H1 (cell line): ENCODE measurements around the gene ZMYND10. TPM values are rescaled to one million over a fixed set of nuclear protein-coding genes. Genes with fewer than 3 reads are reported as not detected.

Experiments
- CTCF ChIA-PET: fragments of 300-600 bp; sonication (Branson Sonifier 250); formaldehyde crosslinking; loops from one replicate; lab custom pipeline; 2021; ENCODE audit not compliant: partially characterized antibody; lab: Charles Lee
- POLR2A ChIA-PET: fragments of 300-600 bp; sonication (Branson Sonifier 250); formaldehyde crosslinking; loops from one replicate; lab custom pipeline; 2021; ENCODE audit warnings: inconsistent platforms; ENCODE audit not compliant: partially characterized antibody; lab: Charles Lee
- DNase-seq, 2 experiments: peaks; one replicate each; pipeline versions ENCODE4 v3.0.0 to v3.0.0-alpha.2; 2010 to 2022; ENCODE audit warnings: low spot score in 2 of 2, low read depth in 1 of 2, mixed read lengths in 1 of 2
- FAIRE-seq: peaks from 2 replicates; lab custom pipeline; 2011; peaks lifted over from hg19 to GRCh38; lab: Jason Lieb, UNC
- H2AFZ ChIP-seq: 2 replicates; pipeline ENCODE4 v1.8.1; 2012; ENCODE audit warnings: low read length, inconsistent platforms
- H2AK5ac ChIP-seq: 2 replicates; pipeline ENCODE4 v1.6.1; 2013; ENCODE audit warnings: low read depth, low read length
- H2BK120ac ChIP-seq: replicated peaks from 2 replicates; pipeline ENCODE3; 2013; ENCODE audit warnings: low read depth, low read length, inconsistent platforms
- H2BK12ac ChIP-seq: 2 replicates; pipeline ENCODE4 v1.6.1; 2013; ENCODE audit warnings: low read depth, low read length
- H2BK15ac ChIP-seq: 2 replicates; pipeline ENCODE4 v1.6.1; 2013; ENCODE audit warnings: low read length
- H2BK20ac ChIP-seq: 2 replicates; pipeline ENCODE4 v1.6.1; 2013; ENCODE audit warnings: low read length
- H2BK5ac ChIP-seq: 2 replicates; pipeline ENCODE4 v1.6.1; 2013; ENCODE audit warnings: low read depth, low read length
- H3K14ac ChIP-seq: 2 replicates; pipeline ENCODE4 v1.6.1; 2013; ENCODE audit warnings: inconsistent platforms; ENCODE audit not compliant: insufficient read length
- H3K18ac ChIP-seq: 2 replicates; pipeline ENCODE4 v1.6.1; 2013; ENCODE audit warnings: low read length; ENCODE audit errors: extremely low read depth
- H3K23ac ChIP-seq: 2 replicates; pipeline ENCODE4 v1.6.1; 2013; ENCODE audit warnings: inconsistent platforms; ENCODE audit not compliant: insufficient read length
- H3K23me2 ChIP-seq: 2 replicates; pipeline ENCODE4 v1.6.1; 2013; ENCODE audit warnings: low read depth, low read length
- H3K27ac ChIP-seq: 2 replicates; pipeline ENCODE4 v1.6.1; 2011; ENCODE audit warnings: low read depth, low read length, inconsistent platforms
- H3K27me3 ChIP-seq, 4 experiments: replicated peaks in 1 of 4; 1 replicate in 1 of 4; 2 replicates in 3 of 4; pipeline versions ENCODE4 v1.6.1 to v1.8.1; 2011 to 2013; ENCODE audit warnings: low read length in 3 of 4, mild to moderate bottlenecking in 3 of 4, inconsistent platforms in 2 of 4, mixed read lengths in 2 of 4, moderate library complexity in 1 of 4; ENCODE audit not compliant: control insufficient read depth in 3 of 4, insufficient read depth in 3 of 4; ENCODE audit errors: extremely low read depth in 1 of 4
- H3K36me3 ChIP-seq, 4 experiments: 2 replicates each; pipeline versions ENCODE4 v1.6.1 to v1.8.1; 2011 to 2013; ENCODE audit warnings: mild to moderate bottlenecking in 4 of 4, low read length in 3 of 4, moderate library complexity in 2 of 4, control low read depth in 1 of 4, inconsistent platforms in 1 of 4; ENCODE audit not compliant: insufficient read depth in 4 of 4, control insufficient read depth in 2 of 4
- H3K4ac ChIP-seq: replicated peaks from 2 replicates; pipeline ENCODE3; 2013; ENCODE audit warnings: low read length, low read depth, mixed read lengths, inconsistent platforms; ENCODE audit not compliant: insufficient read length
- H3K4me1 ChIP-seq, 4 experiments: replicated peaks in 1 of 4; 1 replicate in 1 of 4; 2 replicates in 3 of 4; pipeline versions ENCODE4 v1.6.1 to v1.8.1; 2011 to 2013; ENCODE audit warnings: low read length in 3 of 4, inconsistent platforms in 2 of 4, mixed read lengths in 1 of 4; ENCODE audit not compliant: insufficient read depth in 4 of 4, control insufficient read depth in 3 of 4
- H3K4me2 ChIP-seq, 2 experiments: 2 replicates each; pipeline versions ENCODE4 v1.6.1 to v1.8.1; 2011 to 2013; ENCODE audit warnings: low read depth in 2 of 2, low read length in 2 of 2, control low read depth in 1 of 2, inconsistent platforms in 1 of 2, mild to moderate bottlenecking in 1 of 2; ENCODE audit not compliant: insufficient read depth in 1 of 2
- H3K4me3 ChIP-seq, 4 experiments: fragments of 200-600, 300-600 bp in 1 of 4; sonication (generic), shearing (Covaris generic), sonication (Bioruptor Twin) in 1 of 4; 2 replicates each; pipeline versions ENCODE4 v1.5.1 to v1.8.1; 2011 to 2016; ENCODE audit warnings: low read length in 4 of 4, low read depth in 3 of 4, control low read depth in 2 of 4, inconsistent platforms in 2 of 4, mild to moderate bottlenecking in 2 of 4, mixed read lengths in 1 of 4, moderate library complexity in 1 of 4; ENCODE audit not compliant: insufficient read depth in 2 of 4; ENCODE audit errors: extremely low read depth in 1 of 4
- H3K56ac ChIP-seq: replicated peaks from 2 replicates; pipeline ENCODE3; 2013; ENCODE audit warnings: low read depth, mild to moderate bottlenecking, mixed read lengths, low read length, inconsistent platforms; ENCODE audit not compliant: insufficient read length
- H3K79me1 ChIP-seq: 2 replicates; pipeline ENCODE4 v1.6.1; 2013; ENCODE audit warnings: low read depth, low read length, control low read depth
- H3K79me2 ChIP-seq, 2 experiments: 2 replicates each; pipeline versions ENCODE4 v1.6.1 to v1.8.1; 2012 to 2013; ENCODE audit warnings: low read length in 2 of 2, mild to moderate bottlenecking in 2 of 2, inconsistent platforms in 1 of 2; ENCODE audit not compliant: insufficient read depth in 2 of 2, control insufficient read depth in 1 of 2
- H3K9ac ChIP-seq, 4 experiments: replicated peaks in 1 of 4; 1 replicate in 1 of 4; 2 replicates in 3 of 4; pipeline versions ENCODE4 v1.6.1 to v1.8.1; 2011 to 2013; ENCODE audit warnings: low read depth in 3 of 4, low read length in 3 of 4, control low read depth in 2 of 4, mild to moderate bottlenecking in 2 of 4, moderate library complexity in 2 of 4, inconsistent platforms in 1 of 4; ENCODE audit errors: extremely low read depth in 1 of 4
- H3K9me3 ChIP-seq, 2 experiments: 2 replicates each; pipeline versions ENCODE4 v1.6.1 to v1.8.1; 2012 to 2013; ENCODE audit warnings: mild to moderate bottlenecking in 2 of 2, moderate library complexity in 2 of 2, control low read depth in 1 of 2, inconsistent platforms in 1 of 2, low read depth in 1 of 2, low read length in 1 of 2, mixed read lengths in 1 of 2; ENCODE audit not compliant: insufficient read depth in 2 of 2
- H4K20me1 ChIP-seq, 2 experiments: replicated peaks in 1 of 2; 2 replicates each; pipeline versions ENCODE3 to v1.8.1; 2011 to 2013; ENCODE audit warnings: inconsistent platforms in 2 of 2, low read length in 2 of 2, mild to moderate bottlenecking in 1 of 2; ENCODE audit not compliant: insufficient read depth in 2 of 2, control insufficient read depth in 1 of 2
- H4K5ac ChIP-seq: 2 replicates; pipeline ENCODE4 v1.6.1; 2013; ENCODE audit warnings: low read length, low read depth, mixed read lengths, inconsistent platforms; ENCODE audit not compliant: insufficient read length
- H4K8ac ChIP-seq: 2 replicates; pipeline ENCODE4 v1.8.0; 2013; ENCODE audit warnings: mild to moderate bottlenecking, moderate library complexity, low read length, inconsistent platforms; ENCODE audit not compliant: insufficient read depth; ENCODE audit errors: extremely low read depth
- H4K91ac ChIP-seq: replicated peaks from 2 replicates; pipeline ENCODE3; 2013; ENCODE audit warnings: low read length, mixed read lengths, inconsistent platforms; ENCODE audit not compliant: insufficient read length
- ATF2 ChIP-seq: IDR thresholded peaks from 2 replicates; pipeline ENCODE4 v1.6.1; 2012; ENCODE audit warnings: low read length, inconsistent platforms
- CBX5 ChIP-seq: fragments of 300-800, 300-1000 bp; sonication (generic); IDR thresholded peaks from 2 replicates; pipeline ENCODE4 v1.7.1; 2016; ENCODE audit warnings: antibody characterized with exemption, low read length, low read depth
- EP300 ChIP-seq, 2 experiments: IDR thresholded peaks; 1 replicate in 1 of 2; 2 replicates in 1 of 2; pipeline ENCODE4 v1.6.1; 2011 to 2012; ENCODE audit warnings: low read depth in 2 of 2, low read length in 2 of 2, mild to moderate bottlenecking in 2 of 2, borderline replicate concordance in 1 of 2, inconsistent platforms in 1 of 2, moderate library complexity in 1 of 2
- POU5F1 ChIP-seq: IDR thresholded peaks from 2 replicates; pipeline ENCODE4 v1.6.1; 2011; ENCODE audit warnings: low read depth, mild to moderate bottlenecking, low read length, moderate library complexity
- RAD21 ChIP-seq, 2 experiments: IDR thresholded peaks in 1 of 2; conservative IDR thresholded peaks in 1 of 2; 2 replicates each; pipeline ENCODE4 v1.6.1; 2011; ENCODE audit warnings: low read depth in 2 of 2, low read length in 2 of 2, improper control_type of control experiment in 1 of 2, inconsistent platforms in 1 of 2, mild to moderate bottlenecking in 1 of 2, moderate library complexity in 1 of 2
- SIX5 ChIP-seq: IDR thresholded peaks from 2 replicates; pipeline ENCODE4 v1.6.1; 2011; ENCODE audit warnings: mild to moderate bottlenecking, low read depth, low read length
- WGBS, 2 experiments: shearing (Covaris generic) in 1 of 2; methylation state at CpG; one replicate each; pipeline versions ENCODE4 v1.1.6 to v1.1.7; 2013 to 2015; ENCODE audit warnings: low lambda C conversion rate in 2 of 2, mixed read lengths in 2 of 2, inconsistent platforms in 1 of 2, low coverage in 1 of 2, missing lambda C conversion rate in 1 of 2; ENCODE audit not compliant: insufficient replicate concordance in 2 of 2, insufficient coverage in 1 of 2, insufficient read length in 1 of 2; ENCODE audit errors: extremely low coverage in 1 of 2, missing lambda C conversion rate in 1 of 2; 5-methylcytosine and 5-hydroxymethylcytosine counted together
- polyA plus RNA-seq, 7 experiments: library from polyadenylated mRNA; depleted of rRNA in 3 of 7; stranded (reverse) in 5 of 7; unstranded in 2 of 7; fragments of >200 nt in 5 of 7; fragments of 200-250 nt in 2 of 7; gene quantifications; 1 replicate in 5 of 7; 2 replicates in 1 of 7; 4 replicates in 1 of 7; pipeline versions ENCODE4 v1.2.1 to v1.2.3, GENCODE V29; 2011 to 2013; ENCODE audit warnings: missing spikeins in 2 of 7, mixed read lengths in 2 of 7
- total RNA-seq: library from RNA; stranded (reverse); fragmentation: NEBNext Ultra II Directional; extraction: Animal tissue kit (Norgen Biotek cat#: 25700); gene quantifications from 2 replicates; pipeline ENCODE4 v1.2.1, GENCODE V29; 2021
- TF ChIP-seq, protein P1 (sequence below): IDR thresholded peaks from 2 replicates; pipeline ENCODE4 v1.6.1; 2012; ENCODE audit warnings: inconsistent platforms

The ZMYND10 gene
- total and polyA plus RNA-seq, 2 of the 8 experiments (the other 6 are each of a cell fraction or from before 2014, with no cell fraction given) = 0.56 to 0.79 TPM

DNA sequence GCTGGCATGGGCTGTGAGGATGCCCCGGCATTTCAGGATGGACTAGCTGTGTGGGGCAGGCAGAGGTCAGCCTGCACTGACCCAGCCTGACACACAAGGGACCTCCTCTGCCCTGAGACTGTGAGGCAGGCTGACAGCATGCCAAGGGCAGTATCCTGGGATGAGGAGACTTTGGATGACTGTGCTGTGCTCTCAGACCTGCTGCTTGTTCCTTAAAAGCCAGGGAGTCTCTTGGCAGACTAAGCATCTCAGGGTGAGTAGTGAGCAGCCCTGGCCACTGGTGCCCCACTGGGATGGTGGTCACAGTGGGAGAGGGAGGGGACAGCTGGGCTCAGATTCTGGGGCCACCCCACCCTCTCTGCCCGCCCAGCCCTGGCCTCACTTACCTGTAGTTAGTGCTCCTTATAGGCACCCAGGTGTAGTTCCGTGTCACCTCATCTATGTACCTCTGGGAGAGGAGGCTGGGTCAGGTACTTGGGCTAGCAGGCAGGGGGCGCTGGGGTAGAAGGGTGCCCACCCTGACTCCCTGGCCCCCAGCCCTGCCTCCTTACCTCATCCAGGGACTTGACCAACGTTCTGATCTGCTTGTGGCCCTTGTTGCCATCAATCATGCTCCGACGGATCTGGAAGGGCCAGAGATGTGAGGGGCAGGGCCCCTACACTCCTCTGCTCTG lies 29.9 kb upstream of the ZMYND10 start:
- 0 out of 2 replicates have a peak, but pooled peaks cover 2% of the 10 kb centered on the region for H3K23me2 ChIP-seq
- peak overlapping the region; percentile 91 for H4K91ac ChIP-seq
- no peaks in the 10 kb centered on the region for H3K36me3 ChIP-seq
- 0 out of 2 replicates have a peak overlapping the region, but pooled peaks have one; percentile 16 for H2BK5ac ChIP-seq
- POLR2A ChIA-PET = interaction anchor here (0.7 to 1.4 kb wide), 5 partner anchors 10 to 111 kb away, joined by 3 to 5 read pairs (median 3); no protein-coding TSS in a partner anchor
- H2AK5ac ChIP-seq = peak overlapping the region; percentile 47; the same call in 1 of the 2 replicates
- no peak overlapping the region for H3K18ac ChIP-seq
- 72% methylated on average over 7 of the region's 7 CpGs; no CpG with 5 or more reads in 1 of the 2 experiments for WGBS, 2 experiments
- no peaks in the 10 kb centered on the region; a peak in 1 of 7 replicates for H3K27me3 ChIP-seq
- no peaks in the 10 kb centered on the region for H3K79me2 ChIP-seq
- no peak overlapping the region for H3K9ac ChIP-seq
- no peaks in the 10 kb centered on the region for H3K79me1 ChIP-seq
- peaks cover 2 to 4% of the 10 kb centered on the region in 2 experiments for H4K20me1 ChIP-seq
- DNase-seq = no peak
- no peak overlapping the region for H2AFZ ChIP-seq
- no peak overlapping the region for H2BK15ac ChIP-seq
- H3K9me3 ChIP-seq = no peaks in the 10 kb centered on the region
- H3K4me3 ChIP-seq = no peak overlapping the region
- H3K27ac ChIP-seq = no peak overlapping the region
- no peak overlapping the region for H3K4me2 ChIP-seq
- peak overlapping the region; percentile 57; the same call in 1 of the 2 replicates for H4K8ac ChIP-seq
- peak overlapping the region; percentile 55 for H2BK120ac ChIP-seq
- no peak overlapping the region for H3K56ac ChIP-seq
- CTCF ChIA-PET = interaction anchor here (0.6 to 3.0 kb wide), 19 partner anchors 10 to 1619 kb away, joined by 3 to 12 read pairs (median 5); no protein-coding TSS in a partner anchor
- H2BK20ac ChIP-seq = 0 out of 2 replicates have a peak overlapping the region, but pooled peaks have one; percentile 11
- H3K14ac ChIP-seq = no peak overlapping the region
- peaks cover 0 to 34% (median 21%) of the 10 kb centered on the region in 4 experiments; a peak in 6 of 7 replicates for H3K4me1 ChIP-seq
- H3K4ac ChIP-seq = no peak overlapping the region
- no peak overlapping the region for H3K23ac ChIP-seq
- peak overlapping the region; percentile 90; the same call in 1 of the 2 replicates for H2BK12ac ChIP-seq
- peak overlapping the region; percentile 12 for H4K5ac ChIP-seq
- FAIRE-seq = no peak
- TF ChIP-seq RAD21 (IDR thresholded peaks at IDR 0.05 in 1 of 2, conservative IDR thresholded peaks at IDR 0.05 in 1 of 2; ENCODE audit: low read depth in 2 of 2, low read length in 2 of 2) (peak; percentile 37 to 50), CBX5 (no peak), POU5F1 (no peak), SIX5 (no peak), EP300 (IDR thresholded peaks at IDR 0.05; ENCODE audit: borderline replicate concordance in 1 of 2, low read depth in 2 of 2, low read length in 2 of 2) (no peak), ATF2 (no peak)
- TF ChIP-seq, protein P1, sequence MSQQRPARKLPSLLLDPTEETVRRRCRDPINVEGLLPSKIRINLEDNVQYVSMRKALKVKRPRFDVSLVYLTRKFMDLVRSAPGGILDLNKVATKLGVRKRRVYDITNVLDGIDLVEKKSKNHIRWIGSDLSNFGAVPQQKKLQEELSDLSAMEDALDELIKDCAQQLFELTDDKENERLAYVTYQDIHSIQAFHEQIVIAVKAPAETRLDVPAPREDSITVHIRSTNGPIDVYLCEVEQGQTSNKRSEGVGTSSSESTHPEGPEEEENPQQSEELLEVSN = no peak
